H9 (cell line): ENCODE data around the gene KDR. TPM values are rescaled to one million over a fixed set of nuclear protein-coding genes. Genes with fewer than 3 reads are reported as not detected.

Source experiments
- DNase-seq: peaks from one replicate; pipeline ENCODE4 v3.0.0-alpha.2; 2017
- H2AFZ ChIP-seq: one replicate; pipeline ENCODE4 v1.6.1; 2013; ENCODE audit warnings: mild to moderate bottlenecking, low read length, control low read depth, moderate library complexity
- H2AK5ac ChIP-seq: 2 replicates; pipeline ENCODE4 v1.6.1; 2013; ENCODE audit warnings: low read length, control low read depth, mixed read lengths; ENCODE audit not compliant: insufficient read length
- H2BK120ac ChIP-seq: one replicate; pipeline ENCODE4 v1.6.1; 2013; ENCODE audit warnings: low read depth, mild to moderate bottlenecking, low read length, control low read depth, inconsistent platforms; ENCODE audit not compliant: poor library complexity, severe bottlenecking
- H2BK12ac ChIP-seq: 2 replicates; pipeline ENCODE4 v1.6.1; 2013; ENCODE audit warnings: low read length, control low read depth, mixed read lengths, low read depth; ENCODE audit not compliant: insufficient read length
- H2BK15ac ChIP-seq: 2 replicates; pipeline ENCODE4 v1.6.1; 2013; ENCODE audit warnings: low read depth, low read length, control low read depth
- H2BK20ac ChIP-seq: one replicate; pipeline ENCODE4 v1.6.1; 2013; ENCODE audit warnings: low read depth, mild to moderate bottlenecking, low read length, control low read depth, inconsistent platforms; ENCODE audit not compliant: poor library complexity, severe bottlenecking
- H2BK5ac ChIP-seq: 2 replicates; pipeline ENCODE4 v1.6.1; 2013; ENCODE audit warnings: low read length, control low read depth, mixed read lengths; ENCODE audit not compliant: insufficient read length
- H3K14ac ChIP-seq: 2 replicates; pipeline ENCODE4 v1.6.1; 2013; ENCODE audit warnings: low read length, control low read depth; ENCODE audit not compliant: insufficient read depth
- H3K18ac ChIP-seq: 2 replicates; pipeline ENCODE4 v1.6.1; 2013; ENCODE audit warnings: low read depth, mild to moderate bottlenecking, mixed read lengths, low read length, control low read depth; ENCODE audit not compliant: insufficient read length
- H3K23ac ChIP-seq: 2 replicates; pipeline ENCODE4 v1.6.1; 2013; ENCODE audit warnings: low read length, control low read depth, mixed read lengths, low read depth; ENCODE audit not compliant: insufficient read length
- H3K23me2 ChIP-seq: 2 replicates; pipeline ENCODE4 v1.6.1; 2013; ENCODE audit warnings: low read depth, mild to moderate bottlenecking, mixed read lengths, low read length, control low read depth; ENCODE audit not compliant: insufficient read length, poor library complexity, severe bottlenecking
- H3K27ac ChIP-seq: 2 replicates; pipeline ENCODE4 v1.5.1; 2013; ENCODE audit warnings: low read length, control low read depth, mixed read lengths, low read depth; ENCODE audit not compliant: insufficient read length
- H3K27me3 ChIP-seq: 2 replicates; pipeline ENCODE4 v1.6.1; 2013; ENCODE audit warnings: low read length, control low read depth, inconsistent platforms; ENCODE audit not compliant: insufficient read depth
- H3K4ac ChIP-seq: 2 replicates; pipeline ENCODE4 v1.6.1; 2013; ENCODE audit warnings: low read depth, mild to moderate bottlenecking, control low read depth, inconsistent platforms, low read length, moderate library complexity
- H3K4me1 ChIP-seq: 2 replicates; pipeline ENCODE4 v1.6.1; 2013; ENCODE audit warnings: low read length, control low read depth, inconsistent platforms; ENCODE audit not compliant: insufficient read depth
- H3K4me2 ChIP-seq: 2 replicates; pipeline ENCODE4 v1.6.1; 2013; ENCODE audit warnings: low read length, control low read depth, mixed read lengths; ENCODE audit not compliant: insufficient read length, insufficient read depth
- H3K56ac ChIP-seq: 2 replicates; pipeline ENCODE4 v1.6.1; 2013; ENCODE audit warnings: low read depth, mild to moderate bottlenecking, mixed read lengths, low read length, control low read depth; ENCODE audit not compliant: insufficient read length
- H3K79me1 ChIP-seq: 2 replicates; pipeline ENCODE4 v1.6.1; 2013; ENCODE audit warnings: low read depth, mild to moderate bottlenecking, moderate library complexity, low read length, control low read depth, inconsistent platforms; ENCODE audit not compliant: insufficient read depth, poor library complexity, severe bottlenecking
- H3K79me2 ChIP-seq: 2 replicates; pipeline ENCODE4 v1.6.1; 2013; ENCODE audit warnings: low read length, control low read depth, inconsistent platforms; ENCODE audit not compliant: insufficient read depth
- H3K9ac ChIP-seq: 2 replicates; pipeline ENCODE4 v1.6.1; 2013; ENCODE audit warnings: low read length, control low read depth, mixed read lengths; ENCODE audit not compliant: insufficient read length; ENCODE audit errors: extremely low read depth
- H3K9me3 ChIP-seq: one replicate; pipeline ENCODE4 v1.6.1; 2013; ENCODE audit warnings: low read depth, low read length, inconsistent platforms; ENCODE audit not compliant: control insufficient read depth
- H3T11ph ChIP-seq: one replicate; pipeline ENCODE4 v1.6.1; 2013; ENCODE audit warnings: mild to moderate bottlenecking, low read length, control low read depth, inconsistent platforms
- H4K20me1 ChIP-seq: one replicate; pipeline ENCODE4 v1.6.1; 2013; ENCODE audit not compliant: control insufficient read depth, insufficient read length, insufficient read depth
- H4K5ac ChIP-seq: 2 replicates; pipeline ENCODE4 v1.6.1; 2013; ENCODE audit warnings: low read depth, mild to moderate bottlenecking, mixed read lengths, low read length, control low read depth; ENCODE audit not compliant: insufficient read length
- H4K8ac ChIP-seq: replicated peaks from 2 replicates; pipeline ENCODE4 v1.6.1; 2013; ENCODE audit warnings: low read length, control low read depth, mixed read lengths, low read depth; ENCODE audit not compliant: insufficient read length
- H4K91ac ChIP-seq: 2 replicates; pipeline ENCODE4 v1.6.1; 2013; ENCODE audit warnings: low read depth, mild to moderate bottlenecking, moderate library complexity, mixed read lengths, low read length, control low read depth; ENCODE audit not compliant: insufficient read length
- H3K27ac Mint-ChIP-seq, 3 experiments: 2 replicates in 2 of 3; 3 replicates in 1 of 3; pipeline ENCODE4 v1.8.0; 2020 to 2021; ENCODE audit warnings: mixed read lengths in 3 of 3, mild to moderate bottlenecking in 1 of 3, moderate library complexity in 1 of 3
- H3K27me3 Mint-ChIP-seq: 2 replicates; pipeline ENCODE4 v1.8.0; 2021; ENCODE audit warnings: low read depth, mild to moderate bottlenecking, moderate library complexity, mixed read lengths
- H3K36me3 Mint-ChIP-seq, 3 experiments: 2 replicates in 2 of 3; 3 replicates in 1 of 3; pipeline ENCODE4 v1.8.0; 2020 to 2021; ENCODE audit warnings: low read depth in 3 of 3, mixed read lengths in 3 of 3; ENCODE audit not compliant: insufficient read depth in 1 of 3
- H3K4me1 Mint-ChIP-seq, 2 experiments: 2 replicates each; pipeline ENCODE4 v1.8.0; 2020; ENCODE audit warnings: mixed read lengths in 2 of 2
- H3K4me3 Mint-ChIP-seq, 2 experiments: 2 replicates in 1 of 2; 3 replicates in 1 of 2; pipeline ENCODE4 v1.8.0; 2020 to 2021; ENCODE audit warnings: mild to moderate bottlenecking in 2 of 2, mixed read lengths in 2 of 2, moderate library complexity in 1 of 2
- H3K9me3 Mint-ChIP-seq, 2 experiments: 2 replicates in 1 of 2; 3 replicates in 1 of 2; pipeline ENCODE4 v1.8.0; 2020; ENCODE audit warnings: mild to moderate bottlenecking in 2 of 2, mixed read lengths in 2 of 2, moderate library complexity in 1 of 2
- CTCF ChIP-seq: fragments of 200-600 bp; sonication (generic); conservative IDR thresholded peaks from 3 replicates; pipeline ENCODE4 v1.8.0; 2021; ENCODE audit warnings: antibody characterized with exemption, mild to moderate bottlenecking
- WGBS: extraction: QIAGEN DNeasy Blood & Tissue Kit; methylation state at CpG from one replicate; pipeline ENCODE4 v1.1.7; 2013; ENCODE audit warnings: missing lambda C conversion rate, low lambda C conversion rate, mixed read lengths; ENCODE audit not compliant: insufficient read length; ENCODE audit errors: extremely low coverage; 5-methylcytosine and 5-hydroxymethylcytosine counted together
- total RNA-seq: library from RNA; stranded (reverse); gene quantifications from 2 replicates; pipeline ENCODE4 v1.2.1, GENCODE V29; 2021

Gene KDR
- total RNA-seq, 1 experiment from 2014 or later, result 51.4 TPM

- peaks cover 15 to 19% of the 10 kb centered on the region in 2 experiments for H3K4me1 Mint-ChIP-seq
Observed at GRCh38 chr4:55036405-55036804, 89.0 kb downstream of the KDR start.

More at GRCh38 chr4:55036405-55036804, 89.0 kb downstream of the KDR start:
- Histone ChIP-seq H4K91ac (no peak overlapping the region), H3K18ac (no peak overlapping the region), H3K4ac (no peak overlapping the region), H2BK12ac (no peak overlapping the region), H3K27me3 (no peaks in the 10 kb centered on the region), H2AFZ (no peak overlapping the region), H3K4me1 (no peaks in the 10 kb centered on the region), H3K79me1 (no peaks in the 10 kb centered on the region), H2BK15ac (no peak overlapping the region), H3K79me2 (no peaks in the 10 kb centered on the region), H3K56ac (no peak overlapping the region), H4K8ac (no peak overlapping the region), H3K27ac (no peak overlapping the region), H4K20me1 (no peaks in the 10 kb centered on the region), H3T11ph (no peak overlapping the region), H2BK20ac (no peak overlapping the region), H3K23me2 (no peaks in the 10 kb centered on the region), H3K9me3 (no peaks in the 10 kb centered on the region), H4K5ac (no peak overlapping the region), H3K4me2 (no peak overlapping the region), H3K9ac (no peak overlapping the region), H2BK120ac (no peak overlapping the region), H3K14ac (no peak overlapping the region), H2BK5ac (no peak overlapping the region), H2AK5ac (no peak overlapping the region), H3K23ac (no peak overlapping the region)
- H3K9me3 Mint-ChIP-seq, result peaks cover 16 to 17% of the 10 kb centered on the region in 2 experiments
- no CpG with 5 or more reads among the region's 3 CpGs for WGBS
- H3K4me3 Mint-ChIP-seq, result no peak overlapping the region
- peaks cover 4% of the 10 kb centered on the region; the same call in 1 of the 2 replicates for H3K27me3 Mint-ChIP-seq
- peaks cover 9 to 19% (median 13%) of the 10 kb centered on the region in 3 experiments for H3K36me3 Mint-ChIP-seq
- no peak overlapping the region for H3K27ac Mint-ChIP-seq
- no peak for TF ChIP-seq CTCF
- DNase-seq, result peak; percentile 45
